GM12875 (cell line): ENCODE measurements around the gene HLCS.

Experiments used
- H3K4me3 ChIP-seq: one replicate; pipeline ENCODE4 v1.5.1; 2011; ENCODE audit warnings: low read depth, low read length, control low read depth
- CTCF ChIP-seq: IDR thresholded peaks from 2 replicates; pipeline ENCODE4 v1.5.1; 2011; ENCODE audit warnings: low read depth, mild to moderate bottlenecking, control low read depth, inconsistent platforms, low read length, moderate library complexity, borderline replicate concordance; ENCODE audit not compliant: insufficient read depth

The HLCS gene

DNA sequence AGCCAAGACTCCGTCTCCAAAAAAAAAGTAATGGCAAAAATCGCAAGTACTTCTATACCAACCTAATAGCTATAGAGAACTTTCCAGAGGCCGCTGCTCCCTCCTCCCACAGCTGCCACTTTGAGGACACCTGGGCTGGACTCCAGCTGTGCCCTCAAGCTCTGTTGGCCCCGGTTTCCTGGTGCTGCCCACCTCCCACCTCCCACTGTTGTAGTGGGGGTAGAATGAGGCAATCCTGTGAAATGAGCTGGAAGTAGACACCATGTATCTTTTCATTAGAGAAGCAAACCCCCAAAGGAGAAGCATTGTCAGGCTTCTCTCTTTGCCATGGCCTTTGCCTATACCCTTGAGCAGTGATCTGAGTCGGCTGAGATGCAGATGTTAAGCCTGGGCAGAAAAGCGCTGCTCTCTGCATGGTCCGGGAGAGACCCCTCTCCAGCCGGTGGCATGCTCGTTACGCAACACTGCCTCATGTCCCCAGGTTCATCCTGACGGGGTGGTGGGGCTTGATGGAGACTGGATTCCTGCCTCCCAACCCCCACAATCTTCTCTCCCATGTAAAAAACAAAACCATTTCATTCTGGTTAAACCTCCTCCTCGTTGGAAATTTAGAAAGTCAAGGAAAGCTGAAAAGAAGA, 227.9 kb downstream of the HLCS start:
- no peak overlapping the region for H3K4me3 ChIP-seq
- TF ChIP-seq CTCF, result no peak

DNA sequence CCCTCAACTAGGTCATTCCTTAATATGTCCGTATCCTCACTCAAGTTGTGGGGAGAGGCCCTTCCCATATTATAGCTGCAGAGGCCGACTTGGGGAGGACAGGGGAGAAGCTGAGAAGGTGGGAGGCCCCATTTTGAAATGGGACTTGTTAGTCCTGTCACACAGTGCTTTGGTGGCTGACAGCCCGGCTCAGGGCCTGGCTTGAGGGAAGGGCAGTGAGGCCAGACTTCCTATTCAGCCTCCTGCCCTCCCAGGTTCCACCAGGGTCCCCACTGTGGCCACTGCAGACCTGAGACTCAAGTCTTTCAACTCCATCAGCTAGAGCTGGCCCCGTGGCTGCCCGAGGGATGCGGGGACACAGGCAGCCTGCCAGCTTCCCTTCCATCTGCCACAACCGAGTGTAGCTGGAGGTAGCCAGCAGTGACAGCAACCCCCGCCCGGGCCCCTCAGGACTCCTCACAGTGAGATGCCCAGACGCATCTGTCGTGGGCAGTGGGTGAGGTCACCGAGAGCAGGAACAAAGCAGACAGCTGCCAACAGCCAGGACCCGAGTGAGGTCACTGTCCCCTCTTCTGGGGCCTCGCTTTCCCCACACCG, 230.6 kb downstream of the HLCS start:
- no peak for TF ChIP-seq CTCF
- H3K4me3 ChIP-seq, result no peak overlapping the region

GRCh38 chr21:36735201-36735515, 231.3 kb downstream of the HLCS start:
- no peak for TF ChIP-seq CTCF
- H3K4me3 ChIP-seq, result no peak overlapping the region

DNA sequence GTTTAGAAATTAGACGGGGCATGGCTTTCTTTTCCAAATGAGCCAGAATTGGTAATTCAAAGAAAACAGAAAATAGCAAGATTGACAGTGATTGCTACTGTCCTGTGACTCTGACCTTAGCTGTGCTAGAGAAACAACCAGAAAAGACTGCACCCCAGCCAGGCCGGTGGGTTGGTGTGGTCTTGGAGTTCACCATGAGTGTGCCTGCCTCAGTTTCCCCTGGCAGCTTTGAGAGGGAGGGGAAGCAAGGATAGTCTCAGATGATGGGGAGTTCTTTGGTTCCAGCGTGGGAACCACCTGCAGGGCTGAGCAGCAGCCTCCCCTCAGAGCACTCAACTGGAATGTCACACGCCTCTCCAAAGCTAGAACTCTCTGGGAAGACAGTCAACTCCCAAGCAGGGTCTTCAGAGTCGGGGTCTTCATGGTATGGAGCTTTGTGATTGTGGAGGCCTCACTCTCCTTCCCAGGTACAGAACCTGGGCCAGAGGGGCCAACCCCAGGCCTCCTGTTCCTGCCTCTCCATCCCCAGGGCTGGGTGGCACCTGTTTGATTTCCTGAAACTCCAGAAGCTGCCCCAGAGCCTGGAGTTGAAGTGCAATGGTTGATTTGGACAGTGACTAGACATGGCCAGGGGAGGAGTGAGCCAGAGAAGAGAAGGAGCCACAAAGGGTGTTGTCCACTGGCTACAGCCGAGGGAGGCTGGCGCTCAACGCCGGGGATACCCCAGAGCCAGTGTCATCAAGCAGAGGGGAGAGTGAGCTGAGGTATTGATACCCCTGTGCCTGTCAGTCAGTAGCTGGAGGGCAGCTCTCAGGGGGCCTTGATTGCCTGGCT, 231.9 kb downstream of the HLCS start:
- no peak for TF ChIP-seq CTCF
- no peak overlapping the region for H3K4me3 ChIP-seq

- TF ChIP-seq CTCF, result no peak
Observed at GRCh38 chr21:36733857-36734256, 232.6 kb downstream of the HLCS start.

GRCh38 chr21:36732761-36733160, 233.7 kb downstream of the HLCS start:
- TF ChIP-seq CTCF, result no peak

More at GRCh38 chr21:36733857-36734256, 232.6 kb downstream of the HLCS start:
- no peak overlapping the region for H3K4me3 ChIP-seq

More at GRCh38 chr21:36732761-36733160, 233.7 kb downstream of the HLCS start:
- no peak overlapping the region for H3K4me3 ChIP-seq
